Measurements from ENCODE around the gene ZNF540. TPM values are rescaled to one million over a fixed set of nuclear protein-coding genes. Genes with fewer than 3 reads are reported as not detected.
A peak's percentile ranks its signal among the peaks of the same experiment; 100 is the strongest.

ZNF540 gene
- 1.1 and 2.3 TPM in 2 replicates for total RNA-seq (ENCODE audit: low replicate concordance)
- long read RNA-seq, partial matches to known transcripts: 2 of 5 reads
- long read RNA-seq, other reads (novel, unspliced or antisense): 0 of 5 reads

DNA sequence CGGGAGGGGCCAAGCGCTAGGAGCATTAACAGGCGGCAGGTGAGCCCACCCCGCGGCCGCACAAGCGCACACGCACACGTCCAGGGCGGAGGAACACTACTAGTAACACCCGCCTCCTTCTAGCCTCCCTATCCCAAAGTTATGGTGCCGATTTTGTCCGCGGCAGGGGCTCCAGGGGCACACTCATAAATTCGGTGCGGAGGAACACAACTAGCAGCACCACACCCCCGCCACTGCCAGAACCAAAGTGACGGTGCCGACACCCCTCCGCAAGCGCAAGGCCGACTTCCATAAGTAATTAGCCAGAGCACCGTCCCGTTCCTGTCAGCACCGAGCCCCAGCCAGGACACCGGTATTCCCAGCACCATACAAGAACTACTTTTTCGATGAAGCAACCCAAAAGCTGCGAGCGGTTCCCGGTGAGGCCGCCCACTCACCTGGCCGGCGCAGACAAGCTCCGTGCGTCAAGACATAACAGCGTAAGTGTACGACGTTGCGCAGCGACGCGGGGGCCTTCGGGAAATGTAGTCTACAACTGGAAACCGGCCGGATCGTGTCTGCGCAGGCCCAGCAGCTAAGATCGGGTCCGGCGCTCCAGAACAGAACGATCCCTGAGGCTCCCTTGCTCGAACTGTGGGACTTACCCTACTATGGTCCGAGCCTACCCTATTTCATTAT, at the start of gene ZNF540, which contains the start of gene ZNF571:
ZNF540 (plus strand) TSS at position 573 of the 678 bp plus-strand sequence. CDS start 3,572 bp downstream, outside the sequence.
ZNF571 (minus strand) TSS at position 489 of the 678 bp plus-strand sequence. CDS start 8,116 bp downstream, outside the sequence.
- no peaks in the 10 kb centered on the region for H3K9me3 Mint-ChIP-seq
- H3K27me3 Mint-ChIP-seq: peaks cover 8% of the 10 kb centered on the region
- peak within 1 kb of the TSS; percentile 98 for H3K27ac Mint-ChIP-seq
- H3K36me3 Mint-ChIP-seq: peaks cover 11% of the 10 kb centered on the region
- DNase-seq (ENCODE audit: extremely low spot score, unreplicated experiment): peak; percentile 92
- peaks cover 19% of the 10 kb centered on the region for H3K4me1 Mint-ChIP-seq (ENCODE audit: unreplicated experiment)
- peak within 1 kb of the TSS; percentile 98 for H3K4me3 Mint-ChIP-seq
- TF ChIP-seq, protein P1, sequence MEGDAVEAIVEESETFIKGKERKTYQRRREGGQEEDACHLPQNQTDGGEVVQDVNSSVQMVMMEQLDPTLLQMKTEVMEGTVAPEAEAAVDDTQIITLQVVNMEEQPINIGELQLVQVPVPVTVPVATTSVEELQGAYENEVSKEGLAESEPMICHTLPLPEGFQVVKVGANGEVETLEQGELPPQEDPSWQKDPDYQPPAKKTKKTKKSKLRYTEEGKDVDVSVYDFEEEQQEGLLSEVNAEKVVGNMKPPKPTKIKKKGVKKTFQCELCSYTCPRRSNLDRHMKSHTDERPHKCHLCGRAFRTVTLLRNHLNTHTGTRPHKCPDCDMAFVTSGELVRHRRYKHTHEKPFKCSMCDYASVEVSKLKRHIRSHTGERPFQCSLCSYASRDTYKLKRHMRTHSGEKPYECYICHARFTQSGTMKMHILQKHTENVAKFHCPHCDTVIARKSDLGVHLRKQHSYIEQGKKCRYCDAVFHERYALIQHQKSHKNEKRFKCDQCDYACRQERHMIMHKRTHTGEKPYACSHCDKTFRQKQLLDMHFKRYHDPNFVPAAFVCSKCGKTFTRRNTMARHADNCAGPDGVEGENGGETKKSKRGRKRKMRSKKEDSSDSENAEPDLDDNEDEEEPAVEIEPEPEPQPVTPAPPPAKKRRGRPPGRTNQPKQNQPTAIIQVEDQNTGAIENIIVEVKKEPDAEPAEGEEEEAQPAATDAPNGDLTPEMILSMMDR (conservative IDR thresholded peaks at IDR 0.05): no peak

DNA sequence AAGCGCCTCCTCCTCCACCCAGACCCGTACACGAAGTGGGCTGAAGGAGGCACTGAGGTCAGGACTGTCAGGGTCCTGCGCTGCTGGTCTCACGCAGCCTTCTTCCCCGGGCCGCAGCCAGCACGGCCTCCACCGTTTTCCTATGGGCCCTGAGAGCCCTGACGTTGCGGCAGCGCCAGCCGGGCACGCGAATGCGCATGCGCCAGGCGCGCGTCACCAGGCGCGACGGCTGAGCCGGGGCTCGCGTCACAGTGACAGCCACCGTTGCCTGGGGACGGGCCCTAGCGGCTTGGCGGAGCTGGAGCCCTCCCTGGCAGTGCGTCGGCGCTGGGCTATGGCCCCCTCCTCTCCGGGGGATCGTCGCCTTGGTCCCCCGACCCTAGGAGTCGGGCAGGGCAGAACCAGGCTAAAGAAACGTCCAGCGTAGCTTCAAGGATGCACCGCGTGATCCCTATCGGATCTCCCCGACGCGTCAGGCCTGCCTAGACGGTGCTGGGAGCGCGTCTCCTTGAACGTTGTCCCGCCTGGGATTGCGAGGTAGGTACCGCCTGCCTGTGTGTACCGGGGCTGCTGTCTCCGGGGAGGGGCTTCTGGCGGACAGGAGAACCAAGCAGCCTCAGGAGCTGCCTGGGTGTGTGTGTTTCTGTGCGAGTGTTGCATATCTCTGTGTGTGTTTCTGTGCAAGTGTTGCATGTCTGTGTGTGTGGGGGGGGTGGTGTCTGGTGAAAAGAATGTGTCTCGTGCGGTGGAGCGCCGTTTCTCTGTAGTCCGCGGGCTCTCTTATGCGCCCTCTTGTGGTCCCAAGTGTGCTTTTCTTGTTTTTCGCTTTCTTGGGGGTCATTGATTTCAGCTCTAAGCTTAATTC, 43.3 kb upstream of the ZNF540 start:
- DNase-seq (ENCODE audit: extremely low spot score, unreplicated experiment): no peak
- peaks cover 34% of the 10 kb centered on the region for H3K36me3 Mint-ChIP-seq
- TF ChIP-seq, protein P1 (conservative IDR thresholded peaks at IDR 0.05): no peak
- no peaks in the 10 kb centered on the region for H3K27me3 Mint-ChIP-seq
- H3K4me3 Mint-ChIP-seq: no peak overlapping the region
- H3K9me3 Mint-ChIP-seq: peaks cover 23% of the 10 kb centered on the region
- H3K27ac Mint-ChIP-seq: no peak overlapping the region
- no peaks in the 10 kb centered on the region for H3K4me1 Mint-ChIP-seq (ENCODE audit: unreplicated experiment)

DNA sequence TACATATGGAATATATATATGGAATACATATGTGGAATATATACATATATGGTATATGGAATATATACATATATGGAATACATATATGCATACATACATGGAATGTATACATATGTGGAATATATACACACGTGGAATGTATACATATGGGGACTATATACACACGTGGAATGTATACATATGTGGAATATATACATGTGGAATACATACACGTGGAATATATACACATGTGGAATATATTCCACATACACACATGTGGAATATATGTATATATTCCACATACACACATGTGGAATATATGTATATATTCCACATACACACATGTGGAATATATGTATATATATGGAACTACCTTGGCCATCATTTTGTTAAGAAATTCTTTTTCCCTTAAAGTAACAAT, 31.2 kb upstream of the ZNF540 start:
- TF ChIP-seq, protein P1 (conservative IDR thresholded peaks at IDR 0.05): no peak
- Mint-ChIP-seq H3K27me3 (no peaks in the 10 kb centered on the region), H3K36me3 (peaks cover 60% of the 10 kb centered on the region), H3K4me3 (no peak overlapping the region), H3K4me1 (ENCODE audit: unreplicated experiment) (no peaks in the 10 kb centered on the region), H3K9me3 (peaks cover 40% of the 10 kb centered on the region), H3K27ac (no peak overlapping the region)
- DNase-seq (ENCODE audit: extremely low spot score, unreplicated experiment): no peak

DNA sequence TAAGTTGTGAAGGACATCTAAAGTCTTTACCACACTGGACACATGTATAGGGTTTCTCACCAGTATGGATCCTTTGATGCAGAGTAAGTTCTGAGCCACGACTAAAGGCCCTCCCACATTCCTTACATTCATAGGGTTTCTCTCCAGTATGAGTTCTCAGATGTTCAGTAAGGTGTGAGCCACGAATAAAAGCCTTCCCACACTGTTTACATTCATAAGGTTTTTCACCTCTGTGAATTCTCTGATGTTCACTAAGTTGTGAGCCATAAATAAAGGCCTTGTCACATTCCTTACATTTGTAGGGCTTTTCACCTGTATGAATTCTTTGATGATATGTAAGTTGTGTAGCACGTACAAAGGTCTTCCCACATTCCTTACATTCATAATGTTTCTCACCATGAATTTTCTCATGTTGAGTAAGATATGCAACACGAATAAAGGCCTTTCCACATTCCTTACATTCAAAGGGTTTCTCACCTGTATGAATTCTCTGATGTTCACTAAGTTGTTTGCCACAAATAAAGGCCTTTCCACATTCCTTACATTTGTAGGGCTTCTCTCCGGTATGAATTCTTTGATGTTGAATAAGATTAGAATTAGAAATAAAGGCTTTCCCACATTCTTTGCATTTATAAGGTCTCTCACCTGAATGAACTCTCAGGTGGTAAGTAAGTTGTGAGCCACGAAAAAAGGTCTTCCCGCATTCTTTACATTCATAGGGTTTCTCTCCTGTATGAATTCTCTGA, 29.9 kb upstream of the ZNF540 start:
- TF ChIP-seq, protein P1 (conservative IDR thresholded peaks at IDR 0.05): no peak
- DNase-seq (ENCODE audit: extremely low spot score, unreplicated experiment): no peak
- no peak overlapping the region for H3K27ac Mint-ChIP-seq
- H3K36me3 Mint-ChIP-seq: peaks cover 66% of the 10 kb centered on the region
- H3K4me3 Mint-ChIP-seq: no peak overlapping the region
- no peaks in the 10 kb centered on the region for H3K27me3 Mint-ChIP-seq
- H3K9me3 Mint-ChIP-seq: peaks cover 45% of the 10 kb centered on the region
- H3K4me1 Mint-ChIP-seq (ENCODE audit: unreplicated experiment): no peaks in the 10 kb centered on the region

DNA sequence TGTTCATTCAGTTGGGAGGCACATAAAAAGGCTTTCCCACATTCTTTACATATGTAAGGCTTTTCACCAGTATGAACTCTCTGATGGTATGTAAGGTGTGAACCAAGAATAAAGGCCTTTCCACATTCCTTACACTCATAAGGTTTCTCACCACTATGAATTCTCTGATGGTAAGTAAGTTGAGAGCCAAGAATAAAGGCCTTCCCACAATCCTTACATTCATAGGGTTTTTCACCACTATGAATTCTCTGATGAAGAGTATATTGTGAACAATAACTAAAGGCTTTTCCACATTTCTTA, 29.4 kb upstream of the ZNF540 start:
- Mint-ChIP-seq H3K4me3 (no peak overlapping the region), H3K27me3 (no peaks in the 10 kb centered on the region), H3K4me1 (ENCODE audit: unreplicated experiment) (no peaks in the 10 kb centered on the region), H3K27ac (no peak overlapping the region), H3K36me3 (peaks cover 70% of the 10 kb centered on the region), H3K9me3 (peaks cover 50% of the 10 kb centered on the region)
- no peak for DNase-seq (ENCODE audit: extremely low spot score, unreplicated experiment)
- TF ChIP-seq, protein P1 (conservative IDR thresholded peaks at IDR 0.05): no peak

All from type B pancreatic cell (in vitro differentiated cells).